HG03432 (cell line): ENCODE data around the gene KAZN.

ENCODE experiments used
- ATAC-seq: cut with Tn5 transposase; IDR thresholded peaks from one replicate; pipeline ENCODE4 v1.9.1; 2021; ENCODE audit warnings: mild to moderate bottlenecking, moderate library complexity; ENCODE audit not compliant: unreplicated experiment

KAZN gene

GRCh38 chr1:14897997-14898645 lies 299.6 kb downstream of the KAZN start:
- no peak for ATAC-seq

GRCh38 chr1:14899686-14900085 lies 301.2 kb downstream of the KAZN start:
- ATAC-seq = no peak

GRCh38 chr1:14901371-14901954 lies 303.0 kb downstream of the KAZN start:
- no peak for ATAC-seq

DNA sequence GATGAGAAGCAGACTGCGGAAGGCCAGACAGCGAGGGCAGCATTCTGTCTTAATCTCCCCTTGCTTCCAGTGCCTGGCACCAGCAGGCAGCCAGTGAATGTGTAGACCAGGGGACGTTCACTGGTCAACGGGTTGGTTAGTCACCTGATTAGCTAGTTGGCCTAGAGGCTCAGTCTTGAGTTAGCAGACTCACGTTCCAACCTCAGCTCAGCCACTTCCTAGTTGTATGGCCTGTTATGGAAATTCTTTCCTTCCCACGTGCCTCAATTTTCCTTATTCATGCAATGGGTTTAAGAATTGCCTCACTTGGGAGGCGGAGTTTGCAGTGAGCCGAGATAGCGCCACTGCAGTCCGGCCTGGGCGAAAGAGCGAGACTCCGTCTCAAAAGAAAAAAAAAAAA lies 305.4 kb downstream of the KAZN start:
- ATAC-seq = no peak

DNA sequence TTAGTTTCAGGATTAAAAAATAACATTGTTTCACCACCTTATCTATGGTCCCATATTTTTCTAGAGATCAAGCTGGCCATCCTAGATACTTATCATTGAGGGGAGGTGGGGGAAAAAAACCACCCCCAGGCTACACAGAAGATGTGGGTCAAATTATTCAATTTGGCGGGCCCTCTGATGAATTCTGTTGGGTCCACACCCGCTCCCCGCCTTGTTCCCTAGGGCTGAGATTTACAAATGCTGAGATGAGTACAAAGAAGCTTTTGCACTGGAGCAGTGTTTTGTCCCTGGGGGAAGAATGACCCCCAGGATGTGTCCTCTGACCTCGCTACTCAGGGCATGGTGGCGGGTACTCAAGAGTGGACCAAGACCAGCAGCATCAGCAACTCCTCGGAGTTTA lies 308.2 kb downstream of the KAZN start:
- ATAC-seq = no peak

- no peak for ATAC-seq
Observed at GRCh38 chr1:14907416-14907815, 308.9 kb downstream of the KAZN start.

GRCh38 chr1:14909273-14909672 lies 310.8 kb downstream of the KAZN start:
- no peak for ATAC-seq

GRCh38 chr1:14909920-14910460 lies 311.5 kb downstream of the KAZN start:
- ATAC-seq = no peak

DNA sequence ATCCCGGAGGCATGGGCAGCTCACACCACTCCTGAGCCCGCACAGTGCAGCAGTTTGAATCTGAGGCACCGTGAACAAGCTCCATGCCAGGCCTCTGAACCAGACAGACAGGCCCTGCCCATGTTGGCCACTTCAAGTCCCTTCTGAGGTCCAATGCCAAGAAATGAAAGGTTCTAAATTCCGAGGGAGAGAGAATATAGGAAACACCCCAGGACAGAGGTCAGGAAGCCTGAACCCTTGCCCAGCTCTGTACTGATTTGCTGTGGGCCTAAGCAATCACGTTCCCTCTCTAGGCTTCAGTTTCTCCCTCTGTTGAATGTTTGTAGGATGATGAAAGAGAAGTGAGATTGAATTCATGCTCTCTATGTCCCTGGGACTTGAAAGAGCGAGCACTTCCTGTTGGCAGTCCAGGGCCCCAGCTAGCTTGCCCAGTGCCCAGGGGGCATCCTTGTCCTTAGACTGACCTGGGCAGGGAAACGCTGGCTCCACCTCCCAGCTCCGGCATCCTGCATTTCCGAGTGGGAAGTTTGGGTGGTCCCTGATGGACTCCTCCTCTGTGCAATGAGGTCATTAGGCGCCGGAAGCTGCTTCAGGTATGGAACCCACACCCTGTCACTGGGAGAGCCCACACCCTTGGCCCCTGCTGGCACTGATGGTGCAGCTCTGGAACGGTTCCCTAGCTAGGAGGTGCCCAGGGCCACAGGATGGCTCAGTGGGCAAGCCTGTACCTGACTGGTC lies 312.7 kb downstream of the KAZN start:
- no peak for ATAC-seq

GRCh38 chr1:14912839-14913481 lies 314.5 kb downstream of the KAZN start:
- no peak for ATAC-seq

DNA sequence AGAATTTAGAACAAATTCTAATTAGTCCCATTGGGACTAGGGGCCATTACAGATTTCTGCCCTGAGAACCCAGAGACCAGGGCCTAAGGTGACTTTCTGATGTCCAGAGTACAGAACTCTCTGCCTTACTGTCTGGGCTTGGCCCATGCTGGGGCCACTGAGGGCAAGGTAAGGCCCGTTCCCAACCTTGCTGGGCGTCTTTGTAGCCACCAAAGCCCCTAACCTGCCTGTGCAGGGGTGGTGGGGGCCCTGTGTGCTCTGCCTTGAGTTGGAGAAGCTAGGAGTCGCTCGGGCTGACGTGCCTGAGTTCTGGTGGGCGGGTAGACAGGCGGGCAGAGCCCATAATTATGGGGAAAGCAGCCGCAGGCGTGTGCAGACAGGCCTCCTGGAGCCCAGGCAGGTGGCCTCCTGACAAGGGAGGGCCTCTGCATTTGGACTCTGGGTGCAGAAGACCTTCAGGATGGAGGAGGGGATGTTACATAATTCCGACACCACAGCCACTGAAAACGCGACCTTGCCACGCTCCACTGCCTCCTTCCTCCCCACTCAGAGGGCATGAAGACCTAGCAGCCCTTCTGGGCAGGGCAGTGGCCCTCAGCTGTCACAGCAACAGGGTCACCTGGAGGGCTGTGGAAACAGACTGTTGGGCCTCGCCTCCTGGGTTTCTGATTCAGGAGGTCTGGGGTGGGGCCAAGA lies 315.1 kb downstream of the KAZN start:
- ATAC-seq = no peak

DNA sequence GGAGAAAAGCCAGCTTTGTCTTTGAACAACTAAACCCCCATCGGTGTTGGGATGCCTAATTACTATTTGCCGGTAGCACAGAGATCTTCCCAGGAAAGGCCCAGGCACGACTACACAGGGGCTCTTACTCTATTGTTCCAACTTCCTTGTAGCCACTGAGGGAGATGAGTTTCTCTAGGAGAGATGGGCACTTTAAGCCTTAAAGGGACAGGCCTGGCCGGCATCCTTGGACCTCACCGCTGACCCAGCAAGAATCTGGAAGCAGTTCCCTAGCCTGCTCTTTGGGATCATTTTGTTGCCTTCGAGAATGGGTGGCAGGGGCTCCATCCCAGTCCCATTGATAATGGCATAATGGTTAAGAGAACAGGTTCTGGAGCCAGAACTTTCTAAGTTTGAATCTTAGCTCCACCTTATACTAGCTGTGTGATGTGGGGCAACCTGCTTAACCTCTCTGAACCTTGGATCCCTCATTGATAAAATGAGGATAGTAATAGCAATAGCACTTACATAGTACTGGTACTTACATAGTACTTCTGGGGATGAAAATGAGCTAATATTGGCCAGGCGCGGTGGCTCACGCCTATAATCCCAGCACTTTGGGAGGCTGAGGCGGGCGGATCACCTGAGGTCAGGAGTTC lies 316.0 kb downstream of the KAZN start:
- ATAC-seq = no peak

DNA sequence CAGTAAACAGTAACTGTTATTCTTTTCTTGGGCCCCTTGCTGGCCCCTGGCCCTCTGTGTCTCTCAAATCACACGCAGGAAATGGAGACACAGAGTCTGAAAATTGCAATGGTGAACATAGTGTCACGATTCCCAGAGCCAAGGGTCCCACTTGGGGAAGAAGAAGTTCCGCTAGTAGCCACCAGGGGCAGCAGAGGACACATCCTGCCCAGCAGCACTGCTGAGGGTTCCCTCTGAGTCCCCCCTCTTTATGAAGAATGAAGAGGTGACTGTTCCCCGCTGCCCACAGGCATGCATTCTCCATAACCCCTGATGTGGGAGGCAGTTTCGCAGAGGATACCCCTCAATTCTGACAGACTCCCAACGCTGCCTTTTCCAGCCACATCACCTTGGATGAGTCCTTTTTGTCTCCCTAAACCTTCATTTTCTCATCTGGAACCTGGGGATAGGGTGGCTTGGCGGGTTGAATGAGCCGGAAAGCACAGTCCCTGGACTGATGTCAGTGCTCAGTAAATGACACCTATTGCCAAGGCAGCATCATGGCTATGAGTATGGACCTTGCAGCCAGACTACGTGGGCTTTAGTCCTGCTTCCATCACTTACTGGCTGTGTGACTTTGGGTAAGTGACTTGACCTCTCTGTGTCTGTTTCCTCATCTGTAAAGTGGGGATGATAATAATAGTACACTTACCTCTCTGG lies 317.0 kb downstream of the KAZN start:
- no peak for ATAC-seq

DNA sequence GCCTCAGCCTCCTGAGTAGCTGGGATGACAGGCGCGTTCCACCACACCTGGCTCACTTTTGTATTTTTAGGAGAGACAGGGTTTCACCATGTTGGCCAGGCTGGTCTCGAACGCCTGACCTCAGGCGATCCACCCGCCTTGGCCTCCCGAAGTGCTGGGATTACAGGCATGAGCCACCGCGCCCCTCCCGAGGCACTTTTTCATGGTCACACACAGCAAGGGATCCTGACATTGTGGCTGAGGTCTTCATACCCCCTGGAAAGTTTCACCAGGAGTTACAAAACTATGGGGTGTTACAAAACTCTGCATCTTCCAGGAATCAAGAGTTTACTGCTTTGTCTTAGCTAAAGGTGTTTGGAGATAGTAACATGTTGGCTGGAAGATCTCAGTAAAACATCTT lies 320.8 kb downstream of the KAZN start:
- no peak for ATAC-seq

DNA sequence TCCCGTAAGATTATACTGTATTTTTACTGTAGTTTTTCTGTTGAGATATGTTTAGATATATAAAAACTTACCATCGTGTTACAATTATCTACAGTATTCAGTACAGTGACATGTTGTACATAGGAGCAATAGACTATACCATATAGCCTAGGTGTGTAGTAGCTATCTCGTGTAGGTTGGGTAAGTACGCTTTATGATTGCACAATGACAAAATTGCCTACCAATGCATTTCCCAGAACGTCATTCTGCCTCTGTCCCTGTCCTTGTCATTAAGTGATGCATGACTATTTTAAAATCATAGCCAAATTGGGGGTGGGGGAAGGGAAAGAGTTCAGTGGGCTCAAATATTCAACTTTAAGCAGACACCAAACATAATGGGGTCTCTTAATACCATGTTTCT lies 321.3 kb downstream of the KAZN start:
- no peak for ATAC-seq

DNA sequence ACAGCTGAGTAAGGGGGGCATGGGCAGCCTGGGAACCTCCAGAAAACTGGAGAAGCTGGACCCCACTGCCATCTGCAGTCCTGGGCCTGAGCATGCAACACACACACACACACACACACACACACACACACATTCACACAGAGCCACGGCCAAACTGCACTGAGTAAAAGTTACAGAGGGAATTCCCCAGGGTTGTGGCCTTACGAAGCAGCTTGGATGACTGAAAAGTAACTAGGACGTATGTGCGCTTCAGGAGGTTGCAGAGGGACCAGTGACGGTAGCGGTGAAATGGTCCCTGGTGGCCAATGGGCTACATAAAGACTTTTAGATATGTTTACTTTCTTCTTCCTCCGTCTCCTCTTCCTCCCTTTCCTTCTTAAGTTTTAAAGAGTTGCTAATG lies 322.6 kb downstream of the KAZN start:
- no peak for ATAC-seq

DNA sequence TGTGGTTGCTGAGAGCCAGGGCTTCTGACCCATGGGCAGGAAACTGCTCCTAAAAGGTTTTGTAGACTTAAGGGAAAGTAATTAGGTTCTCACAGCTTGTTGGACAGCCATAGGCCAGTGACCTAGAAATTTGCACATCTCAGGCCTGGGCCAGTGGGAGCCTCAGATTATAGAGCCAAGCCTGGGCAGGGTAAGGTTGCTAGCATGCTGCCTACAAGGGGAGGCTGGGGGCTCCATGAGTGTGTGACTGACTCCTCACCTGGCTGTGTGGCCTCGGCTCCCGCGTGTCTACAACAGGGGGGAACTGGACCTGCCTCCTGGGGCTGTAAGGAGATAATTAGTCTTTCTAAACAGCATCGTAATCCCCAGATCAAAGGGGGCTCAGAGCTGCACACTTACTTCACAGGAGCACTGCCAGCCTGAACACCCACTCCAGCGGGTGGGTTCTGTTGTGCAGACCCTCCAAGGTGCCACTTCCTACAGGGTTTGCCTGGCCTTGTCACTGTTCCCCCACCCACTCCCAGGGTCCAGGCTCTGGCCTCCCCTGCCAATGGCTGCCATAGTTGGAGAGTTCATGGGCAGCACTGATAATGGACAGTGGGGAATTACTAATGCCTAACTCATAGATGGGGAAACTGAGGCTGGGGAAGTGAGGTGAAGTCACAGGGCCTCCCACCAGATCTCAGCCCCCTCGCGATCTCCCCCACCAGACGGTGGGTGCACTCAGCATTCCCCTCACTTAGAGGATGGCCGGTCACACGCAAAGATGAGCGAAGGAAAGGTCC lies 324.6 kb downstream of the KAZN start:
- ATAC-seq = no peak

DNA sequence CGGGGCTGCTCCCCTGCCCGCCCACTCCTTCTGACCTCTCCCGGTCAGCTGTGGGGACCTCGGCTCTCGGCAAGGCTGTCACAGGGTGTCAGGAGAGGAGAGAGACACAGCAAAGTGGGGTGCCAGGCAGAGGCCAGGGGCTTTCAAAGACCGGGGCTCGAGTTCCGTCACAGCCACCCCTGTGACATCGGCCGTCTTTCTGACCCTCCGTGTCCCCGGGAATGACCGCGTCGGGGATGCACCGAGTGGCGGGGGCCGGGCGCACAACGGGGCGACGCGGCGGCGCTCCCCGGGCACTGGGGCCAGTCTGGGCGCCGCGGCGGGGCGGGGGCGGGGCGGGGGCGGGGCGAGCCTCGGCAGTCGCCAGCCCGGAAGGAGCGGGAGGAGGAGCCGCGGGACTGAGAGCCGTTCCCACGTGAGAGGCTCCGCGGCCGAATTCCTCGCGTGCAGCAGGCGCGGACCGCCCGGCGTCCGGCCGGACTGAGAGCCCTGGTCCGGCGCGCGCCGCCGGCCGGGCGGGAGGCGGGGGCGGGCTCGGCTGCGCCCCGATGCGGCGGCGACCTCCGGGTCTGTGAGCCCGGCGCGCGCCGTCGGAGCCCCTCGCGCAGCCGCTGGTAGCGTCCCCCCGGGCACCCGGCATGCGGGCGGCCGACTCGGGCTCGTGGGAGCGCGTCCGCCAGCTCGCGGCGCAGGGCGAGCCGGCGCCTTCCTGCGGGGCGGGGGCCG lies 325.4 kb downstream of the KAZN start:
- ATAC-seq = no peak
